ENCODE measurements around the gene SPDYC.
"Not testable (repeated sequence)": the region's sequence is repeated elsewhere in the genome, so short reads cannot be mapped to it uniquely, and the experiment has no call there.

The SPDYC gene

DNA sequence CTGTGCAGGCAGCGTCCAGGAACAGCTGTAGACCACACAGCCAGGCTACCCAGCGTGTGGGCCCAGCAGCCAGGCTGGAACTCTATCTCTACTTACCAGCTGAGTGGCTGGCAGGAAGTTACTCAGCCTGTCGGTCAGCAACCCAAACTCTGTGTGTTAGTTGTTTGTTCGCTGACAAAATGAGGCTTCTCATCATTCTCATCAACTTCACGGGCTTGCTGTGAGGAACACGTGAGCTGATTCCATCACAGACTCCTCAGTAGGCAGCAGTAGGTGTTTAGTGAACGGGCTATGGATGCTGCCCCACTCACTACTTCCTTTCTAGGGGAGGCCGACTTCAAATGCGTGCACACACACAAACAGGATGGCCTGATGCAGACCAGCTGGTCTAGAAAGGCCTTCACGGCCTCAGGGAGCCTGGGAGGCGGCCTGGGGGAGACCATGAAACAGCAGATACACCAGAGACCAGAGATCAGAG lies 830 bp upstream of the SPDYC start:
- no peak for DNase-seq

GRCh38 chr11:65172600-65172999 lies 2.6 kb downstream of the SPDYC start:
- DNase-seq = no peak

- not testable (repeated sequence) for DNase-seq
Measured at GRCh38 chr11:65174571-65175010, 4.6 kb downstream of the SPDYC start.

DNA sequence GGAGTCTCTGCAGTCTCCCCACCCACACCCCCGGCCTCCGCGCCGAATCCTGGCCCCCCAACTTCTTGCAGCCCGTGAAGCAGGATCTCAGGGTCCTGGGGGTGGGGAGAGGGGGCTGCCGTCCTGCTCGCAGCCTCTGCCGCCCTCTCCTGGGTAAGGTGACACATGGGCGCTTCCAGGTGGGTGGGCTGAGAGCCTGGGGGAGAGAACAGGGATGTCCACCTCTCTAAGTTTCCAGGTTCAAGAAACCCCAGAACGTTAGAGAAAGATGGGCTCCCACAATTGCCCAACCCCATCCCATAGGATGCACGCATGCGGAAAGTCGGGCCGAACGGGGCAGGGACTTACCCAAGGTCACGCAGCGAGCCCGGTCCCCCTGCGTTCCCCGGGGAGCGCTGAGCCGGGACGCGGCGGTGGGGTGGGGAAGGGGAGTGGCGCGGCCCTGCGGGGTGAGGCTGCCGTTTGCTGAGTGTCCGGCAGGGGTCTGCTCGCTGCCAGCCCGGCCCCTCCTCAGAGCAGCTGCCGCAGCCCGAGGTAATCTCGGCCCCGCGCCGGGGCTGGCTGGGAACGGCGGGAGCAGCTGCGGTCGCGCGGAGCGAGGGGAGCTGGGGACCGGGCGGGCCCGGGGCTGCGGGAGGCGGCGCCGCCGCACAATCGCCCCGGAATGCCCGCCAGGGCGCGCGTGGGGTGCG lies 11.0 kb downstream of the SPDYC start:
- DNase-seq = peak; percentile 31 to 70 (median 53)

- DNase-seq = peak; percentile 37 to 90 (median 68)
Measured at GRCh38 chr11:65181569-65182257, 11.7 kb downstream of the SPDYC start, which contains the start of gene CAPN1. TSS of gene CAPN1 (plus strand) at chr11:65181928. CDS start at chr11:65182702, 774 bp downstream.

- peak in 1 of 5 experiments; percentile 39 for DNase-seq
Measured at GRCh38 chr11:65182258-65183170, 12.5 kb downstream of the SPDYC start.

- no peak for DNase-seq
Measured at GRCh38 chr11:65183201-65183891, 13.3 kb downstream of the SPDYC start.

DNA sequence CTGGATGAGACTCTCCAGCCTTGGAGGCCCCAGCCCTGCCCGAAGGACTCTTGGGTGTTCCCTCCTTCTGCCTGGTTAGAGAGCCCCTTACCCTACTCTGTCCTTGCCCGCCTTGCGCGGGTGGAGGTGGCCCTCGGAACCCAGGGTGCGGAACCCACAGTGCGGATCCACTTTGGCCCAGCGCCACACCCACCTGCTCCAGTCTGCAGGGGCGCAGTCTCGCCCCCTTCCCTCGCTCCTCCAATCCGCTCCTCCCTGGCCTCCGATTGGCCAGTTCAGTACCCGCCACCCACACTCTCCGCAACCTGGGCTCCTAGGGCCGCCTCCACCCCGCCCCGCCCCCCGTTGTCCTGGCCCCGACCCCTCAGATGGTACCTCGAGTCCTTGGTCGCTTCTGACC lies 14.1 kb downstream of the SPDYC start:
- DNase-seq = no peak

DNA sequence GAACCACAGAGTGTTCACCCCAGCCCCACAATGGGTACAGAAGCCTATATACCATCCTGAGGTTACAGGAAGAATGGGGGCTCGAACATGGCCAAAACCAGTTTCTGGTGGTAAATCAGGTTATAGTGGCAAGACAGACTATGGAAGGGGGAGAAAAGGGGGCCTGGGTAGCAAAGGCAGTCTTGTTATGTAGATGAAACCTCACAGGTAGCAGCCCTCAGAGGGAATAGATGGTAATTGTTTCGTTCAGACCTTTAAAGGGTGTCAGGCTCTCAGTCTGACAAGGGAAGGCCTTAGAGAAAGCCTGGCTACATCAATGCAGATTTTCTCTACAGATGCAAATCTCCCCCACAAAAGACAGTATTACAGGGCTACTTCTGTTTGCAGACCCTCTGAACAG lies 15.1 kb downstream of the SPDYC start:
- no peak for DNase-seq

DNA sequence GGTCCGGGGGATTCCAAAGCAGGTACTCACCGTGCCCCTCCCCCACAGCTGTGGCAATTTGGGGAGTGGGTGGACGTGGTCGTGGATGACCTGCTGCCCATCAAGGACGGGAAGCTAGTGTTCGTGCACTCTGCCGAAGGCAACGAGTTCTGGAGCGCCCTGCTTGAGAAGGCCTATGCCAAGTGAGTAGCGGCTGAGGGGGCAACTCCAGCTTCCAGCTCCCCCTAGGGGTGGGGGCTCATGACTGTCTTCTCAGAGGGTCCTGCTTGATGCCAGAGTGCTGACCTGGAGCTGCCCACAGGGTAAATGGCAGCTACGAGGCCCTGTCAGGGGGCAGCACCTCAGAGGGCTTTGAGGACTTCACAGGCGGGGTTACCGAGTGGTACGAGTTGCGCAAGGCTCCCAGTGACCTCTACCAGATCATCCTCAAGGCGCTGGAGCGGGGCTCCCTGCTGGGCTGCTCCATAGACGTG lies 15.9 kb downstream of the SPDYC start:
- DNase-seq = no peak

- DNase-seq = no peak
Measured at GRCh38 chr11:65186701-65187100, 16.7 kb downstream of the SPDYC start.

DNA sequence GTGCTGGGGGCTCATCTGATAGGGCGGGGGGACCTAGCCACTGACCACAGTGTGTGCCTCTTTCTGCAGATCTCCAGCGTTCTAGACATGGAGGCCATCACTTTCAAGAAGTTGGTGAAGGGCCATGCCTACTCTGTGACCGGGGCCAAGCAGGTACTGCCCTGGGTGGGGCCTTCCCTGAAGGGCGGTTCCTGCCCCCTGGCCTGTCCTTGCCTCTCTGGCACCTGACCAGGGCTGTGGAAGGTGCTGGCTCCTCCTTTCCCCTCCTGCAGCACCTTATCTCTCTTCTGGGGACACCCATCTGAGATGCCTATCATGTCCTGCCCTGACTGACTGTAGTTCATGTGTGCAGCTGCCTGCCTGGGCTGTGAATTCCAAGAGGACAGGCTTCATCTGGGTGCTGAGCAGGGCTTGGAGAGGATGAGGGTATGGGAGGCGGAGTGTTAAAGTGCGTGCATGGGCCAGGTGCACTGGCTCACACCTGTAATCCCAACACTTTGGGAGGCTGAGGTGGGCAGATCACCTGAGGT lies 17.2 kb downstream of the SPDYC start:
- no peak for DNase-seq

GRCh38 chr11:65187971-65188461 lies 18.0 kb downstream of the SPDYC start:
- no peak for DNase-seq

- DNase-seq = no peak
Measured at GRCh38 chr11:65188486-65188885, 18.5 kb downstream of the SPDYC start.

DNA sequence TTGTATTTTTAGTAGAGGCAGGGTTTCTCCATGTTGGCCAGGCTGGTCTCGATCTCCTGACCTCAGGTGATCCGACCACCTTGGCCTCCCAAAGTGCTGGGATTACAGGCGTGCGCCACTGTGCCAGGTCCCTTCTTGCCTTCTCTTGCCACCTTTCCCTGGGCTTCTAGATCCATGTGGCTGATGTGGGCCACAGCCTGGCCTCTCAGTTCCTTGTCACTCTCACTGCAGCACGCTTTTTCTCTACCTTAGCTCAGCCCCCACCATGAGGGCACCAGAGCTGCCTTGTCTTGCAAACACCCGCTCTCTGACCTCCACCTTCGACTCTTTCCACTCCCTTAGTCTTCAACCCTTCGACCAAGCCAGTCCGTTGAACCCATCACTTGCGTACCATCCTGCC lies 19.2 kb downstream of the SPDYC start:
- no peak for DNase-seq

GRCh38 chr11:65194564-65194963 lies 24.5 kb downstream of the SPDYC start:
- no peak for DNase-seq

GRCh38 chr11:65204143-65204542 lies 34.1 kb downstream of the SPDYC start:
- DNase-seq = no peak

DNA sequence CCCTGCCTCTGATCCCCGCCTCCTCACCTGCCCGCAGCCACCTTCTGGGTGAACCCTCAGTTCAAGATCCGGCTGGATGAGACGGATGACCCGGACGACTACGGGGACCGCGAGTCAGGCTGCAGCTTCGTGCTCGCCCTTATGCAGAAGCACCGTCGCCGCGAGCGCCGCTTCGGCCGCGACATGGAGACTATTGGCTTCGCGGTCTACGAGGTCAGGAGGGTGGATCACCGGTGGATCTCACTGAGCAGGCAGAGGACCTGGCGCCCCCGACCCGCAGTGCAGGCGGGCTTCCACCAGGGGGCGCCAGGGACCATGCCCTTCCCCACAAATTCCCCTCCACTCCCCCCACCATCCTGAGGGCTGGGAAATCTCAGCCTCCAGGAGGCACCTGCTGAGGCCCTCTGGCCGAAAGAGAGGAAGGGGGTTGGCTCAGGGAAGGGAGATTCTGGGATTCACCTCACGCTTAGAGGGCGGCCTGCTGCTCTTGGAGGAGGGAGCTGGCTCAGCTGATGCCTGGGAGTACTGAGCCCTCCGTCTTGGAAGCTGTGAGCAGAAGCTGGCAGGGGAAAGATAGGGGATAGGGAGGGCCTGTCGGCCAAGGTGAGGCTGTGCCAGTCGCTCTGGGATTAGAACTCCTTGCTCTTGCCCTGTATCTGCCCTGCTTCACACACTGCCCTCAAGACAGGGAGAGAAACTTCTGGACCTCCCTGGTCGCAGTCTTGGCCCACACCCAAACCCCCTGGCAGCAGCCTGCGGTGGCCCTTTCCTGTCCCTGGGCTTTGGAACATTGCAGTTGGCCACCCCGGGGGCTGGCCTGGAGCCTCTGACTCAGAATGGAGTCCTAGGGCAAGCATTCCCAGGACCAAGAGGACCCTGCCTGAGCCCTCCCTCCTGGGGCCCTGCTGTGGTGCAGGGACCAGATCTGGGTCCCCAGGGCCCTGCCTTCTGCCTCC lies 34.9 kb downstream of the SPDYC start:
- peak in 4 of 5 experiments; percentile 16 to 39 (median 30) for DNase-seq

- DNase-seq = no peak
Measured at GRCh38 chr11:65205602-65205967, 35.6 kb downstream of the SPDYC start.

- no peak for DNase-seq
Measured at GRCh38 chr11:65206441-65206841, 36.4 kb downstream of the SPDYC start.

DNA sequence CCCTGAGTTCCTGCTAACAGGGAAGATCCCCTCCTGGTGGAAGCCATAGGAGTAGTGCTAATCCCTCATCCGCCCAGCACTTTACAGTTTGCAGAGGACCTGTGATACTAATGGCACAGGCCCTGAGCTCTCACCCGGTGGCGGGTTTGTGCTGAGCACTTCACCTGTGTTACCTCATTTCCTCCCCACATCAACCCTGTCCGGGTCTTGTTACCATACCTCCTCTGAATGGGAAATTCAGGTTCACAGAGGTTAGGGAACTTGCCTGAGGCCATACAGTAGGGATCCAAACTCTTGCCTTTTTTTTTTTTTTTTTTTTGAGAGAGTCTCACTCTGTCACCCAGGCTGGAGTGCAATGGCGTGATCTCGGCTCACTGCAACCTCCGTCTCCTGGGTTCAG lies 36.9 kb downstream of the SPDYC start:
- DNase-seq = no peak

Measured in T-helper 2 cell (primary cell).